HepG2 (cell line): ENCODE measurements around the gene HES6.
"Not testable (repeated sequence)": the region's sequence is repeated elsewhere in the genome, so short reads cannot be mapped to it uniquely, and the experiment has no call there.

Source experiments
- MED13 ChIP-seq: sonication (generic); formaldehyde crosslinking; IDR thresholded peaks from 2 replicates; pipeline ENCODE4 v1.5.0; 2020; ENCODE audit warnings: missing genetic modification reagents
- POLR2A ChIP-seq, 2 experiments: IDR thresholded peaks; 2 replicates each; pipeline ENCODE4 v1.6.1; 2011; ENCODE audit warnings: low read depth in 2 of 2, low read length in 2 of 2, mild to moderate bottlenecking in 1 of 2, moderate library complexity in 1 of 2; ENCODE audit not compliant: insufficient read depth in 1 of 2
- SP1 ChIP-seq, 2 experiments: fragments of 450-650 bp in 1 of 2; sonication (generic) in 1 of 2; formaldehyde crosslinking in 1 of 2; IDR thresholded peaks; 2 replicates each; pipeline versions ENCODE4 v1.4.0 to v1.6.1; 2016 to 2020; ENCODE audit warnings: missing genetic modification reagents in 1 of 2
- TAF1 ChIP-seq: sonication (generic); formaldehyde crosslinking; IDR thresholded peaks from 2 replicates; pipeline ENCODE4 v1.4.0; 2020; ENCODE audit warnings: missing genetic modification reagents
- ZNF225 ChIP-seq: sonication (generic); formaldehyde crosslinking; IDR thresholded peaks from 2 replicates; pipeline ENCODE4 v1.4.0; 2020; ENCODE audit warnings: mild to moderate bottlenecking, missing genetic modification reagents
- ZNF431 ChIP-seq: sonication (generic); formaldehyde crosslinking; IDR thresholded peaks from 2 replicates; pipeline ENCODE4 v1.9.0; 2022; ENCODE audit warnings: missing genetic modification reagents, low read depth, mild to moderate bottlenecking, borderline replicate concordance
- TF ChIP-seq, protein P1 (sequence below), 2 experiments: sonication (generic) in 1 of 2; formaldehyde crosslinking in 1 of 2; IDR thresholded peaks; 2 replicates each; pipeline versions ENCODE4 v1.5.1 to v1.6.1; 2011 to 2020; ENCODE audit warnings: borderline replicate concordance in 1 of 2, low read depth in 1 of 2, low read length in 1 of 2, mild to moderate bottlenecking in 1 of 2, missing genetic modification reagents in 1 of 2, moderate library complexity in 1 of 2
- TF ChIP-seq, protein P2 (sequence below): IDR thresholded peaks from 2 replicates; pipeline ENCODE4 v1.6.1; 2016
- TF ChIP-seq, protein P3 (sequence below): sonication (generic); formaldehyde crosslinking; IDR thresholded peaks from 2 replicates; pipeline ENCODE4 v1.4.0; 2020; ENCODE audit warnings: missing genetic modification reagents
- TF ChIP-seq, protein P4 (sequence below): sonication (generic); formaldehyde crosslinking; IDR thresholded peaks from 2 replicates; pipeline ENCODE4 v1.5.0; 2020; ENCODE audit warnings: missing genetic modification reagents

DNA sequence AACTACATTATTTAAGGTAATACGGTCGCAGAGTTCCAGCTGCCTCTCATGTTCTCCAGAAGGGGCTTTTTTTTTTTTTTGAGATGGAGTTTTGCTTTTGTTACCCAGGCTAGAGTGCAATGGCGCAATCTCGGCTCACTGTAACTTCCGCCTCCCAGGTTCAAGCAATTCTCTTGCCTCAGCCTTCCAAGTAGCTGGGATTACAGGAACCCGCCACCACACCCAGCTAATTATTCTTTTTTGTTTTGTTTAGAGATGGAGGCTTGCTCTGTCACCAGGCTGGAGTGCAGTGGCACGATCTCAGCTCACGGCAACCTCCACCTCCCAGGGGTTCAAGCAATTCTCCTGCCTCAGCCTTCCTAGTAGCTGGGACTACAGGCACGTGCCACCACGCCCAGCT lies 33.6 kb upstream of the HES6 start:
- TF ChIP-seq, protein P1, sequence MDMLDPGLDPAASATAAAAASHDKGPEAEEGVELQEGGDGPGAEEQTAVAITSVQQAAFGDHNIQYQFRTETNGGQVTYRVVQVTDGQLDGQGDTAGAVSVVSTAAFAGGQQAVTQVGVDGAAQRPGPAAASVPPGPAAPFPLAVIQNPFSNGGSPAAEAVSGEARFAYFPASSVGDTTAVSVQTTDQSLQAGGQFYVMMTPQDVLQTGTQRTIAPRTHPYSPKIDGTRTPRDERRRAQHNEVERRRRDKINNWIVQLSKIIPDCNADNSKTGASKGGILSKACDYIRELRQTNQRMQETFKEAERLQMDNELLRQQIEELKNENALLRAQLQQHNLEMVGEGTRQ (IDR thresholded peaks at IDR 0.05; ENCODE audit: low read depth, low read length): not testable (repeated sequence)
- TF ChIP-seq, protein P1 (CRISPR knock-in tag; IDR thresholded peaks at IDR 0.05; ENCODE audit: borderline replicate concordance): not testable (repeated sequence)
- TF ChIP-seq, protein P2, sequence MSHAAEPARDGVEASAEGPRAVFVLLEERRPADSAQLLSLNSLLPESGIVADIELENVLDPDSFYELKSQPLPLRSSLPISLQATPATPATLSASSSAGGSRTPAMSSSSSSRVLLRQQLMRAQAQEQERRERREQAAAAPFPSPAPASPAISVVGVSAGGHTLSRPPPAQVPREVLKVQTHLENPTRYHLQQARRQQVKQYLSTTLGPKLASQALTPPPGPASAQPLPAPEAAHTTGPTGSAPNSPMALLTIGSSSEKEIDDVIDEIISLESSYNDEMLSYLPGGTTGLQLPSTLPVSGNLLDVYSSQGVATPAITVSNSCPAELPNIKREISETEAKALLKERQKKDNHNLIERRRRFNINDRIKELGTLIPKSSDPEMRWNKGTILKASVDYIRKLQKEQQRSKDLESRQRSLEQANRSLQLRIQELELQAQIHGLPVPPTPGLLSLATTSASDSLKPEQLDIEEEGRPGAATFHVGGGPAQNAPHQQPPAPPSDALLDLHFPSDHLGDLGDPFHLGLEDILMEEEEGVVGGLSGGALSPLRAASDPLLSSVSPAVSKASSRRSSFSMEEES (CRISPR knock-in tag): not testable (repeated sequence)
- not testable (repeated sequence) for TF ChIP-seq MED13 (CRISPR knock-in tag); TAF1 (CRISPR knock-in tag); SP1 (IDR thresholded peaks at IDR 0.05); SP1 (CRISPR knock-in tag; IDR thresholded peaks at IDR 0.05); POLR2A (IDR thresholded peaks at IDR 0.05; ENCODE audit: insufficient read depth in 1 of 2, low read depth in 2 of 2, low read length in 2 of 2); ZNF431 (CRISPR knock-in tag); ZNF225 (CRISPR knock-in tag)
- TF ChIP-seq, protein P3, sequence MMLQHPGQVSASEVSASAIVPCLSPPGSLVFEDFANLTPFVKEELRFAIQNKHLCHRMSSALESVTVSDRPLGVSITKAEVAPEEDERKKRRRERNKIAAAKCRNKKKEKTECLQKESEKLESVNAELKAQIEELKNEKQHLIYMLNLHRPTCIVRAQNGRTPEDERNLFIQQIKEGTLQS (CRISPR knock-in tag): not testable (repeated sequence)
- TF ChIP-seq, protein P4, sequence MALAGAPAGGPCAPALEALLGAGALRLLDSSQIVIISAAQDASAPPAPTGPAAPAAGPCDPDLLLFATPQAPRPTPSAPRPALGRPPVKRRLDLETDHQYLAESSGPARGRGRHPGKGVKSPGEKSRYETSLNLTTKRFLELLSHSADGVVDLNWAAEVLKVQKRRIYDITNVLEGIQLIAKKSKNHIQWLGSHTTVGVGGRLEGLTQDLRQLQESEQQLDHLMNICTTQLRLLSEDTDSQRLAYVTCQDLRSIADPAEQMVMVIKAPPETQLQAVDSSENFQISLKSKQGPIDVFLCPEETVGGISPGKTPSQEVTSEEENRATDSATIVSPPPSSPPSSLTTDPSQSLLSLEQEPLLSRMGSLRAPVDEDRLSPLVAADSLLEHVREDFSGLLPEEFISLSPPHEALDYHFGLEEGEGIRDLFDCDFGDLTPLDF (CRISPR knock-in tag): not testable (repeated sequence)
